Measurements from ENCODE around the gene KIAA0319L. TPM values are rescaled to one million over a fixed set of nuclear protein-coding genes. Genes with fewer than 3 reads are reported as not detected.

Gene KIAA0319L
- total RNA-seq, 1 experiment from 2014 or later = 22.8 TPM

GRCh38 chr1:35563166-35563565 lies 6.0 kb upstream of the KIAA0319L start:
- H3K27ac ChIP-seq = no peak overlapping the region
- peaks cover 41% of the 10 kb centered on the region for H3K36me3 ChIP-seq
- H3K4me1 ChIP-seq (replicated peaks) = peaks cover 5% of the 10 kb centered on the region; the same call in 1 of the 2 replicates

DNA sequence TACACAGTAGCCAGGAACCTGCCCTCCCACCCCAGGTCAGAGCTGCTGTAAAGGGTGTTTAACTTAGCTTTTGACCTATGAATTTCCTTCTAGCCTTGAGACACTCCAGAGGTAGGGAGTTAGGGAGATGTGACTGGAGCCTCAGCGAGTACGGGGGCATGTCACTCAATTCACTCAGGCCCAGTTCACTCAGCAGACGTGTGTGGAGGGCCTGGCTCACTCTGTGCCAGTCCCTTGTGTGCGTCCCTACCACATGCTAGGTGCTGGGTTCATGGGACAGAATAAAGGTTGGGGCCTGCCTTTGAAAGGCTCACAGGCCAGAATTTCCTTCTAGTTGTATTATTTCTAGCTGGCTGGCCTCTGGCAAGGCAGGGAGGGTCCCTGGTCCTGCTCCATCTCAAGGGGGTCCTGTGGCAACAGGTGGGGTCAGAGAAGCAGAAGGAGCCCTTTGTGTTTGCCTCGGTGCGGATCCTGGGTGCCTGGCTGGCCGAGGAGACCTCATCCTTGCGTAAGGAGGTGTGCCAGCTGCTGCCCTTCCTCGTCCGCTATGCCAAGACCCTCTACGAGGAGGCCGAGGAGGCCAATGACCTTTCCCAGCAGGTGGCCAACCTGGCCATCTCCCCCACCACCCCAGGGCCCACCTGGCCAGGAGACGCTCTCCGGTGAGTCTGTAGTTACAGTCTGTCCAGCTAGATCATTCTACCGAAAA lies 4.9 kb upstream of the KIAA0319L start:
- Histone ChIP-seq H3K36me3 (peaks cover 42% of the 10 kb centered on the region), H3K4me3 (no peak overlapping the region)

More at GRCh38 chr1:35563166-35563565, 6.0 kb upstream of the KIAA0319L start:
- Histone ChIP-seq H3K27me3 (replicated peaks) (no peaks in the 10 kb centered on the region), H3K4me3 (no peak overlapping the region), H3K9me3 (replicated peaks) (no peaks in the 10 kb centered on the region)
- DNase-seq (ENCODE audit: low read depth in 1 of 2, low spot score in 2 of 2) = no peak

DNA sequence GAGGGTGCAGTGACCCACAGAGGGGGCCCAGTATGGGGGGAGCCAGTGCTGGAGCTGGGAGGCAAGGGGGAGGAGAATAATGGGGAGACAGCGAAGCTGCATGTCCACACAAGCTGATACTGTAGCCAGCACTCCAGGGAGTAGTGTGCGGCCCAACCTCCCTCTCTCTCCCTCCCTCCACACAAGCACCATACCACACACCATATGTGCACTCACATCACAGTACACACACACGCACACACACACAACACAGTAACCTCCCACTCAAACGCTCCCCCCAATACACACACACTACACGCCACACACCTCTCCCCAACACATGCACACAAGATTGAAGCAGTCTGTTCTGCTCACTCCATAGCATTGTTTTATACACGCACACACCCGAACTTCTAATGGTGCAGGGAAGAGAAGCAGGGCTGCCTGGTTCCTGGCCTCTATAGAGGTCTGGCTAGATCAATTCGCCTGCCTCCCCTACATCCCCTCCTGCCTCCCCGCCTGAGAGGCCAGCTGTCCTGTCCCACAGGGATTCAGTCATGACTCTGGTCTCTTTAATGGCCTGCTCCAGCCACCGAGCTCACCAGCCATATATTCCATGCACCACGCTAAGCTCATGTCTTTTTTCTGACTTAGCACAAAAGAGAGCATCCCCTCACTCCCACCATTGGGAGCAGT lies 4.2 kb upstream of the KIAA0319L start:
- Histone ChIP-seq H3K27me3 (replicated peaks) (no peaks in the 10 kb centered on the region), H3K27ac (no peak overlapping the region), H3K36me3 (peaks cover 46% of the 10 kb centered on the region), H3K4me1 (replicated peaks) (peaks cover 9% of the 10 kb centered on the region), H3K4me3 (no peak overlapping the region), H3K9me3 (replicated peaks) (no peaks in the 10 kb centered on the region)
- no peak for DNase-seq (ENCODE audit: low read depth in 1 of 2, low spot score in 2 of 2)

More for the DNA sequence above, 4.9 kb upstream of the KIAA0319L start:
- no peak overlapping the region for H3K27ac ChIP-seq
- no peaks in the 10 kb centered on the region for H3K27me3 ChIP-seq (replicated peaks)
- peaks cover 7% of the 10 kb centered on the region; the same call in 1 of the 2 replicates for H3K4me1 ChIP-seq (replicated peaks)
- H3K9me3 ChIP-seq (replicated peaks) = no peaks in the 10 kb centered on the region
- no peak for DNase-seq (ENCODE audit: low read depth in 1 of 2, low spot score in 2 of 2)

DNA sequence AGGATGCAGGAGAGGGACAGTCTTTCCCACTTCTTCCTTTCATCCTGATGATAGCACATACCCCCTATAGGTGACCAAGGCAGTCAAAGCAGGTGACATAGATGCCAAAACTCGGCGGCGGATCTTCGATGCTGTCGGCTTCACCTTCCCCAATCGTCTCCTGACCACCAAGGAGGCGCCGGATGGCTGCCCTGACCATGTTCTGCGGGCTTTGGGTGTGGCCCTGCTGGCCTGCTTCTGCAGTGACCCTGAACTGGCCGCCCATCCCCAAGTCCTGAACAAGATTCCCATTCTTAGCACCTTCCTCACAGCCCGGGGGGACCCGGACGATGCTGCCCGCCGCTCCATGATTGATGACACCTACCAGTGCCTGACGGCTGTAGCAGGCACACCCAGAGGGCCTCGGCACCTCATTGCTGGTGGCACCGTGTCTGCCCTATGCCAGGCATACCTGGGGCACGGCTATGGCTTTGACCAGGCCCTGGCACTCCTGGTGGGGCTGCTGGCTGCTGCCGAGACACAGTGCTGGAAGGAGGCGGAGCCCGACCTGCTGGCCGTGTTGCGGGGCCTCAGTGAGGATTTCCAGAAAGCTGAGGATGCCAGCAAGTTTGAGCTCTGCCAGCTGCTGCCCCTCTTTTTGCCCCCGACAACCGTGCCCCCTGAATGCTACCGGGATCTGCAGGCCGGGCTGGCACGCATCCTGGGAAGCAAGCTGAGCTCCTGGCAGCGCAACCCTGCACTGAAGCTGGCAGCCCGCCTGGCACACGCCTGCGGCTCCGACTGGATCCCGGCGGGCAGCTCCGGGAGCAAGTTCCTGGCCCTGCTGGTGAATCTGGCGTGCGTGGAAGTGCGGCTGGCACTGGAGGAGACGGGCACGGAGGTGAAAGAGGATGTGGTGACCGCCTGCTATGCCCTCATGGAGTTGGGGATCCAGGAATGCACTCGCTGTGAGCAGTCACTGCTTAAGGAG lies 3.3 kb upstream of the KIAA0319L start:
- no peak overlapping the region for H3K27ac ChIP-seq
- no peak overlapping the region for H3K4me3 ChIP-seq
- H3K36me3 ChIP-seq = peaks cover 46% of the 10 kb centered on the region
- H3K4me1 ChIP-seq (replicated peaks) = peaks cover 18% of the 10 kb centered on the region
- H3K27me3 ChIP-seq (replicated peaks) = no peaks in the 10 kb centered on the region
- no peak for DNase-seq (ENCODE audit: low read depth in 1 of 2, low spot score in 2 of 2)
- H3K9me3 ChIP-seq (replicated peaks) = no peaks in the 10 kb centered on the region

- no peak overlapping the region for H3K27ac ChIP-seq
- H3K36me3 ChIP-seq = peaks cover 36% of the 10 kb centered on the region
- H3K4me1 ChIP-seq (replicated peaks) = peaks cover 19% of the 10 kb centered on the region
- DNase-seq (ENCODE audit: low read depth in 1 of 2, low spot score in 2 of 2) = no peak
- no peaks in the 10 kb centered on the region for H3K27me3 ChIP-seq (replicated peaks)
- no peak overlapping the region for H3K4me3 ChIP-seq
- H3K9me3 ChIP-seq (replicated peaks) = no peaks in the 10 kb centered on the region
Measured at GRCh38 chr1:35559317-35559944, 2.2 kb upstream of the KIAA0319L start.

DNA sequence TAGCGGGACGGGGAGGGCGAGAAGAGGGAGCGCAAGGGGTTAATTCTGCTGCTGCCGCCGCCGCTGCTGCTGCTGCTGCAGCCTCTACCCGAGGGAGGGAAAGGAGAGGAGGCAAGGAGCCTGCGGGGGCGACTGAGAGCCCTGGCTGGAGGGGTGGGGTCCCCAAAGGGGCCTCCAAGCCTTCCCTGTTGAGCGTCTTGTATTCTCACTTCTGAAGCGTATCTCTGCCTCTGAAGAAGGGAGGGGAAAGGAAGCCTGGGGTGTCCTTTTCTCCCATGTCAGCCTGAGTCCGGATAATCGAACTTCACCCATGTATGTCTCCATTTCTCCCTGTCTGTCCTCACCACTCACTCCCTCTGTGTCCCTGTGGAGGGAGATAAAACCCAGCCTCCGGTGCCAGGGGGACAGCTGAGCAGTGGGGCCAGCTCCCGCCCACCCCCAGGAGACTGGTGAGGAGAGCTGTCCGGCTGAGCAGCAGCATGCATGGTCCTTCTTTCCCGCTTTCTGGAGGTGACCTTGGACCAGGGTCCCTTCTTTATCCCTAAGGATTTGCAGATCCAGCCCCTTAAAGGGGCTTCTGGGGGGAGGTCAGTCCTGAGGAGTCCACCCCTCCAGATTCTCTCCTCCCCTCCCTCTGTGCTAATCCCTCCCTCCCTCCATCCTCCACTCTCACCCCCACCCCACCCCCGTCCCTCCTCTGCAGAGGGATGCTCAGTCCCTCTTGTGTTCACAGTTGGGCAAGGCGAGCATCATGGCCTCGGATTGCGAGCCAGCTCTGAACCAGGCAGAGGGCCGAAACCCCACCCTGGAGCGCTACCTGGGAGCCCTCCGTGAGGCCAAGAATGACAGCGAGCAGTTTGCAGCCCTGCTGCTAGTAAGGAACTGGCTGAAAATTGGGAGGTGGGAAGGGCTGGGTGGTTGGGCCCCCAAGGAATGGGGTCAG lies 1.4 kb upstream of the KIAA0319L start:
- Histone ChIP-seq H3K4me3 (peak overlapping the region; percentile 86), H3K27ac (no peak overlapping the region), H3K4me1 (replicated peaks) (peaks cover 19% of the 10 kb centered on the region), H3K36me3 (peaks cover 35% of the 10 kb centered on the region; the same call in 1 of the 2 replicates), H3K9me3 (replicated peaks) (no peaks in the 10 kb centered on the region), H3K27me3 (replicated peaks) (no peaks in the 10 kb centered on the region)
- DNase-seq (ENCODE audit: low read depth in 1 of 2, low spot score in 2 of 2) = peak in 1 of 2 experiments; percentile 36

- peak within 1 kb of the TSS; percentile 86 for H3K4me3 ChIP-seq
- DNase-seq (ENCODE audit: low read depth in 1 of 2, low spot score in 2 of 2) = peak; percentile 98
- H3K9me3 ChIP-seq (replicated peaks) = no peaks in the 10 kb centered on the region
- peaks cover 19% of the 10 kb centered on the region for H3K4me1 ChIP-seq (replicated peaks)
- no peaks in the 10 kb centered on the region for H3K27me3 ChIP-seq (replicated peaks)
- peak within 1 kb of the TSS; percentile 85 for H3K27ac ChIP-seq
- H3K36me3 ChIP-seq = peaks cover 35% of the 10 kb centered on the region; the same call in 1 of the 2 replicates
Measured at GRCh38 chr1:35557611-35558373, 589 bp upstream of the KIAA0319L start, which contains the start of gene NCDN. NCDN (plus strand) TSS chr1:35557799; CDS start chr1:35558191, 392 bp downstream.

DNA sequence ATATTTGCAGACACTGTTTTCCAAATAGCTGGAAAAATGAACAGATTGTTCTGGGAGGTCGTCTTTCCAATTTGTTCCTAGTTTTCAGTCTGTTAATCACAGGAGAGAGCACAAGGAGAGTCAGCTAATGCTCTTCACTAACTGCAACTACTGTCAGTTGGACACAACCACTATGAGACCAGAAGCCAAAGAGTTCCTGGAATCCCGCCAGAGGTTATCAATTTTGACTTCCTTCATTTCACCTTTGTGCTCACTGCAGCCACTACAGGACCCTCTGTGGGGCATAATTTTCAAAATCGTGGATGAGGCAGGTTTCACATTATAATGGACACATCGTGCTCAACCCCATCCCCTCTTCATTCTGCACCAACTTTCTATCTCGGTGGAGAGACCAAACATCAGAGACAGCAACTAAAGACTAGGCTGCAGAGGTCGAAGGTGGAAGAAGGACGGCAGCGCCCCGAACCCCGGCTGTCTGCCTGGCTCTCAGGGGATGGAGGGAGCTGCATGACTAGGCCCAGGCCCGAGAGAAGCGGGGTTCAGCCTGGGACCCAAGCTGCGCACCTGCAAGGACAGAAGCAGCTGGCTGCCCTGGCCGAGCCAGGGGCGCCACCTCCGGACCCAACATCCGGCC lies 602 bp downstream of the KIAA0319L start:
- peak overlapping the region; percentile 86 for H3K4me3 ChIP-seq
- DNase-seq (ENCODE audit: low read depth in 1 of 2, low spot score in 2 of 2) = no peak
- H3K36me3 ChIP-seq = peaks cover 29% of the 10 kb centered on the region
- H3K4me1 ChIP-seq (replicated peaks) = peaks cover 19% of the 10 kb centered on the region
- no peaks in the 10 kb centered on the region for H3K9me3 ChIP-seq (replicated peaks)
- peak overlapping the region; percentile 85 for H3K27ac ChIP-seq
- no peaks in the 10 kb centered on the region for H3K27me3 ChIP-seq (replicated peaks)

- Histone ChIP-seq H3K4me3 (peak overlapping the region; percentile 86), H3K27ac (no peak overlapping the region), H3K36me3 (peaks cover 31% of the 10 kb centered on the region), H3K9me3 (replicated peaks) (no peaks in the 10 kb centered on the region), H3K4me1 (replicated peaks) (peaks cover 19% of the 10 kb centered on the region), H3K27me3 (replicated peaks) (no peaks in the 10 kb centered on the region)
- DNase-seq (ENCODE audit: low read depth in 1 of 2, low spot score in 2 of 2) = no peak
Measured at GRCh38 chr1:35555601-35556477, 1.4 kb downstream of the KIAA0319L start.

DNA sequence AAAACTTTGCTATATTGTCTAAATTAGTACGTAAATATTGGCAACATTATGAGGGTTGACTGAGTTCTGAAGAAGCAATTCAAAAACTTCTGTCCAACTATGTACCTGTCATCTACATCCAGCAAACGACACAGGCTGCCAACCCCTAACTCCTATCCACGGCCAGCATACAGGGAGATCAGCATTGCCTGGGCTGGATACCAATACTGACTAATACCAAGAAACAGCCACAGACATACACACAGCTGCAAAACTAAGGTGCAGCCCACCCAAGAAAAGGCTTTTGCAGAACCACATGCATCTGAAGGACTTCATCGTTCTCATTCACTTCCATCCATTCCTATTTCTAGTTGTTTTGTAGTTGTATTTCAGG lies 2.0 kb downstream of the KIAA0319L start:
- peaks cover 19% of the 10 kb centered on the region for H3K4me1 ChIP-seq (replicated peaks)
- H3K9me3 ChIP-seq (replicated peaks) = no peaks in the 10 kb centered on the region
- DNase-seq (ENCODE audit: low read depth in 1 of 2, low spot score in 2 of 2) = no peak
- no peaks in the 10 kb centered on the region for H3K27me3 ChIP-seq (replicated peaks)
- H3K36me3 ChIP-seq = peaks cover 29% of the 10 kb centered on the region
- H3K27ac ChIP-seq = no peak overlapping the region
- H3K4me3 ChIP-seq = no peak overlapping the region

Data from SJSA1 (cell line).